Adrenal gland (tissue), 5 donors: Measurements from ENCODE around the gene MACROD2.

Experiments
- CTCF ChIP-seq, 6 experiments: fragments of 450-650 bp in 4 of 6; fragments of 200-600 bp in 2 of 6; sonication (generic) in 1 of 6; IDR thresholded peaks; 1 replicate in 5 of 6; 2 replicates in 1 of 6; pipeline versions ENCODE4 v1.5.1 to v1.8.0; 2016 to 2021; ENCODE audit warnings: antibody characterized with exemption in 6 of 6, mild to moderate bottlenecking in 2 of 6, moderate library complexity in 1 of 6
- POLR2A ChIP-seq, 2 donors: fragments of 450-650 bp; IDR thresholded peaks; one replicate each; pipeline ENCODE4 v1.6.1; 2017; ENCODE audit warnings: antibody characterized with exemption in 2 of 2, mild to moderate bottlenecking in 2 of 2, moderate library complexity in 1 of 2
- donor health status: DM: no; HTN: no; CAD: no.

GRCh38 chr20:15318682-15319081, 1323.4 kb downstream of the MACROD2 start:
- TF ChIP-seq POLR2A (IDR thresholded peaks at IDR 0.05) (no peak), CTCF (IDR thresholded peaks at IDR 0.05) (no peak)
